Heart left ventricle (tissue), 16 donors: ENCODE measurements around the gene CTNNAL1. TPM values are rescaled to one million over a fixed set of nuclear protein-coding genes. Genes with fewer than 3 reads are reported as not detected.
"Not testable (repeated sequence)": the region's sequence is repeated elsewhere in the genome, so short reads cannot be mapped to it uniquely, and the experiment has no call there.

ENCODE experiments used
- ATAC-seq, 4 donors: fragments of 200-7000 bp; cut with Tn5 transposase; one replicate each; pipeline ENCODE4 v1.9.1; 2020 to 2022; ENCODE audit warnings: moderate library complexity in 4 of 4, mild to moderate bottlenecking in 3 of 4, moderate number of reproducible peaks in 1 of 4
- DNase-seq, 5 donors: peaks; one replicate each; pipeline ENCODE4 v3.0.0-alpha.2; 2020
- H3K27ac ChIP-seq, 12 donors: fragments of 200-600 bp; sonication (generic) in 4 of 12; one replicate each; pipeline versions ENCODE4 v1.5.0 to v1.8.0; 2016 to 2022; ENCODE audit warnings: mild to moderate bottlenecking in 2 of 12
- H3K27me3 ChIP-seq, 9 donors: fragments of 200-600 bp; sonication (generic) in 2 of 9; one replicate each; pipeline versions ENCODE4 v1.5.1 to v1.8.0; 2016 to 2022; ENCODE audit warnings: mild to moderate bottlenecking in 3 of 9
- H3K36me3 ChIP-seq, 9 donors: fragments of 200-600 bp; sonication (generic) in 2 of 9; one replicate each; pipeline versions ENCODE4 v1.5.0 to v1.8.0; 2018 to 2022; ENCODE audit warnings: mild to moderate bottlenecking in 2 of 9
- H3K4me1 ChIP-seq, 12 donors: fragments of 200-600 bp; sonication (generic) in 4 of 12; one replicate each; pipeline versions ENCODE4 v1.5.0 to v1.8.0; 2016 to 2022; ENCODE audit warnings: mild to moderate bottlenecking in 3 of 12
- H3K4me3 ChIP-seq, 12 donors: fragments of 200-600 bp; sonication (generic) in 4 of 12; one replicate each; pipeline versions ENCODE4 v1.5.0 to v1.8.0; 2017 to 2022; ENCODE audit warnings: mild to moderate bottlenecking in 9 of 12, moderate library complexity in 4 of 12
- H3K9me3 ChIP-seq, 12 donors: fragments of 200-600 bp; sonication (generic) in 4 of 12; one replicate each; pipeline versions ENCODE4 v1.5.0 to v1.8.0; 2016 to 2022; ENCODE audit warnings: mild to moderate bottlenecking in 1 of 12
- POLR2A ChIP-seq, 2 donors: fragments of 450-650 bp; IDR thresholded peaks; one replicate each; pipeline ENCODE4 v1.6.1; 2017; ENCODE audit warnings: antibody characterized with exemption in 2 of 2, mild to moderate bottlenecking in 2 of 2, moderate library complexity in 2 of 2
- WGBS, 4 donors: extraction: QIAGEN DNeasy Blood & Tissue Kit in 2 of 4; methylation state at CpG; one replicate each; pipeline versions ENCODE4 v1.1.5 to v1.1.7; 2013 to 2018; 5-methylcytosine and 5-hydroxymethylcytosine counted together
- intact Hi-C, 10 donors: fragments of 100-400 bp; cut with DNase I; formaldehyde crosslinking; loops; one replicate each; pipeline versions ENCODE4 v1.11.1 to v1.14.2; 2022
- microRNA counts, 2 donors: library from miRNA; unstranded; fragments of <30 nt; microRNA quantifications; one replicate each; lab custom pipeline; 2016
- microRNA-seq, 4 donors: library from miRNA; unstranded; fragments of <30 nt; microRNA quantifications; one replicate each; pipeline versions ENCODE4 to v1.2.0, GENCODE V29; 2017 to 2020
- polyA plus RNA-seq, 2 donors: library from polyadenylated mRNA; stranded (reverse); fragments of 200-250 nt; gene quantifications; one replicate each; pipeline ENCODE4 v1.2.3, GENCODE V29; 2013
- total RNA-seq, 9 donors: library from RNA; depleted of rRNA in 2 of 9; stranded (reverse); fragments of >200 nt in 2 of 9; fragmentation: NEBNext Ultra II Directional in 3 of 9; extraction: Animal tissue kit (Norgen Biotek cat#: 25700) in 3 of 9; gene quantifications; one replicate each; pipeline versions ENCODE4 v1.1.0 to v1.2.4, GENCODE V29; 2016 to 2023
- TF ChIP-seq, protein P1 (sequence below), 12 donors: fragments of 200-600 bp; sonication (generic) in 4 of 12; IDR thresholded peaks; one replicate each; pipeline versions ENCODE4 v1.5.0 to v1.8.0; 2018 to 2022; ENCODE audit warnings: antibody characterized with exemption in 12 of 12, mild to moderate bottlenecking in 5 of 12
- donor health status: ischemic (EF 13 %, LVEDD 7.1; RV severe dilation, severe dysfunction).
- donor health status: healthy with polysubstance abuse.
- donor health status: DM: no; HTN: yes; CAD: no.
- donor health status: DM: no; HTN: no; CAD: no.
- donor health status: ischemic (EF 25% LVEDD 6.9; RV normal size, moderate dysfunction).
- donor health status: ischemic (EF 25% LVEDD 5.7; RV mildly dilated, moderate dysfunction).
- donor health status: healthy.
- donor health status: DM: yes; HTN: yes; CAD: no.
- donor health status: ischemic (EF 35%, LVEDD 5.7; RV mildly dilated, moderate dysfunction).
- donor health status: nonischemic (EF 11% LVEDD 7.7; RV severe dilation, severe dysfunction).
- donor health status: DM: yes; HTN: yes; CAD: no.
- donor health status: PGD.
- donor health status: ischemic (EF 29% LVEDD 5.4; RV normal size, mild dysfunction).
- donor health status: nonischemic (EF 23%, LVEDD 6.1; RV moderate dilation, normal function).

The CTNNAL1 gene
- total and polyA plus RNA-seq, 11 donors: 51.2 to 165 (median 62.7) TPM

DNA sequence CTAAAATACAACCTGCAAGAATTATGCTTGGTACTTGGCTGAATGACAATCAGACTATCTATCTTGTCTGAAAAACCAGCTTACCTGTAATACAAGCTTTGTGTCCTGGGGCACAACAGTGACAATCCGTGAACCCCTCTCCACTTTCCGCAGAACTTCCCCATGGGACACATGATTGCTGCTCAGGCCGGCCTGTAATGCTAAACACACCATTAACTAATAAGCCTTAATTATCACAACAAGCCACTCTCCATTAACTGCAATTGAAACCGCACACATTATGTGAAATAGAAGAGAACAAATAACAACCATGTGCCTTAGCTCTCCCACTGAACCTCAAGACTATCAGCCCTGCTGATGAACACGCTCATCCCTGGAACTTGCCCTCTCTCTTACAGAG, 113.1 kb downstream of the CTNNAL1 start:
- no peaks in the 10 kb centered on the region for H3K4me1 ChIP-seq
- peaks cover 0 to 98% (median 96%) of the 10 kb centered on the region in 9 donors for H3K36me3 ChIP-seq
- intact Hi-C loops: no loop called here
- ATAC-seq: no peak
- no peak overlapping the region for H3K27ac ChIP-seq
- H3K27me3 ChIP-seq: no peaks in the 10 kb centered on the region
- no peaks in the 10 kb centered on the region for H3K9me3 ChIP-seq
- TF ChIP-seq, protein P1, sequence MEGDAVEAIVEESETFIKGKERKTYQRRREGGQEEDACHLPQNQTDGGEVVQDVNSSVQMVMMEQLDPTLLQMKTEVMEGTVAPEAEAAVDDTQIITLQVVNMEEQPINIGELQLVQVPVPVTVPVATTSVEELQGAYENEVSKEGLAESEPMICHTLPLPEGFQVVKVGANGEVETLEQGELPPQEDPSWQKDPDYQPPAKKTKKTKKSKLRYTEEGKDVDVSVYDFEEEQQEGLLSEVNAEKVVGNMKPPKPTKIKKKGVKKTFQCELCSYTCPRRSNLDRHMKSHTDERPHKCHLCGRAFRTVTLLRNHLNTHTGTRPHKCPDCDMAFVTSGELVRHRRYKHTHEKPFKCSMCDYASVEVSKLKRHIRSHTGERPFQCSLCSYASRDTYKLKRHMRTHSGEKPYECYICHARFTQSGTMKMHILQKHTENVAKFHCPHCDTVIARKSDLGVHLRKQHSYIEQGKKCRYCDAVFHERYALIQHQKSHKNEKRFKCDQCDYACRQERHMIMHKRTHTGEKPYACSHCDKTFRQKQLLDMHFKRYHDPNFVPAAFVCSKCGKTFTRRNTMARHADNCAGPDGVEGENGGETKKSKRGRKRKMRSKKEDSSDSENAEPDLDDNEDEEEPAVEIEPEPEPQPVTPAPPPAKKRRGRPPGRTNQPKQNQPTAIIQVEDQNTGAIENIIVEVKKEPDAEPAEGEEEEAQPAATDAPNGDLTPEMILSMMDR (IDR thresholded peaks at IDR 0.05): no peak
- TF ChIP-seq POLR2A (IDR thresholded peaks at IDR 0.05): no peak
- no peak for DNase-seq
- WGBS, 4 donors: 92 to 97% (median 95%) methylated on average over 5 of the region's 5 CpGs
- no peak overlapping the region for H3K4me3 ChIP-seq

DNA sequence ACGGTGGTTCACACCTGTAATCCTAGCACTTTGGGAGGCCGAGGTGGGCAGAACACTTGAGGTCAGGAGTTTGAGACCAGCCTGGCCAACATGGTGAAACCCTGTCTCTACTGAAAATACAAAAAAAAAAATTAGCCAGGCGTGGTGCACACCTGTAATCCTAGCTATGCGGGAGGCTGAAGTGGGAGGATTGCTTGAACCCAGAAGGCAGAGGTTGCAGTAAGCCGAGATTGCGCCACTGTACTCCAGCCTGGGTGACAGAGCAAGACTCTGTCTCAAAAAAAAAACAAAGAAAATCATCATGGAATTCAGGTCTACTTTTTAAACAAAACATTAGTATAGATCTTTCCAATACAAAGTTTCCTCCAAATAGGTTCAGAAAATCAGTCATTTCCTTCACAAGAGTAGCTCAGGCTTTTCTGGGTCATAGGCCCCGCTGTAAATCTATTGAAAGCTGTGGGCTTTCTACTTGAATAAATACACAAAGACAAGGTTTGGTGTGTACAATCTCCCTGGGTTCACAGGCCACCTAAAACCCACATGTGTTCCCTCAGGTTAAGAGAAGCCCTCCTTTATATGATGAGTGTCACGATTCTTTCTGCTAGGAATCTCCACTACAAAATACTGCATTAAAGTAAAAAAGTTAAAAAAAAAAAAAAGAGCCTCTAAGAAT, 114.1 kb downstream of the CTNNAL1 start:
- H3K4me1 ChIP-seq, H3K9me3 ChIP-seq, H3K27me3 ChIP-seq, ATAC-seq, H3K4me3 ChIP-seq, DNase-seq, H3K27ac ChIP-seq: not testable (repeated sequence)
- 95 to 97% (median 96%) methylated on average over 8 of the region's 8 CpGs for WGBS, 4 donors
- H3K36me3 ChIP-seq: peaks cover 0 to 98% (median 96%) of the 10 kb centered on the region in 9 donors
- intact Hi-C loops: loop anchor here in 1 of 10 donors (10.0 kb wide), 1 partner anchor 426 kb away; the partner anchor contains the start of gene EPB41L4B

DNA sequence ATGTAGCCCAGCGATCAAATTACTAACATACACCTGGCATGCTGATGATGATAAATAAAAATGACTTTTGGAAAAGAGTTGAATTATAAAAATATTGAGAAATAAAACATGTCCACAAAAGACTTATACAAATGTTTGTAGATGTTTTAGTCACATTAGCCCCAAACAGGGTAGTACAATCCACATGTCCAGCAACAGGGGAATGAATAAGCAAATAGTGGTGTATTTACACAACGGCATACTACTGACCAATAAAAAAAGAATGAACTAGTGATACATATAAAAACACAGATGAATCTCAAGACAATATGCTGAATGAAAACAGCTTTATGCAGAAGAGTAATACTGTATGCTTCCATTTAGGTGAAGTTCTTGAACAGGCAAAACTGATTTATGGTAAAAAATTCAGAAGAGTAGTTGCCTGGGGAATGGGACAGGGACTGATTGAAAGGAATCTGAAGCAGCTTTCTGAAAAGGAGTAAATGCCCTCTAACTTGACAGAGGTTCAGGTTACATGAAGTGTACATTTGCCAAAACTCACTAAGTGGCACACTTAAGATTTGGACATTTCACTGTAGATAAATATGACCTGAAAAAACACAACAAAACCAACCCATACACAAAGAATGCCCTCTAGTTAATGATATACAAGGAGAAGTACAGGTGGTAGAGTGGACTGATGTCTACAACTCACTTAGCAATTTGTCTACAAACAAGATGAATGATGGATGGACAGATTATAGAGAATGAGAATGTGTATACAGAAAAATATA, 115.8 kb downstream of the CTNNAL1 start:
- Histone ChIP-seq H3K9me3 (no peaks in the 10 kb centered on the region), H3K36me3 (peaks cover 0 to 98% (median 97%) of the 10 kb centered on the region in 9 donors), H3K27me3 (no peaks in the 10 kb centered on the region), H3K4me3 (no peak overlapping the region), H3K27ac (no peak overlapping the region), H3K4me1 (no peaks in the 10 kb centered on the region)
- ATAC-seq: no peak
- intact Hi-C loops: loop anchor here in 1 of 10 donors (10.0 kb wide), 1 partner anchor 427 kb away; the partner anchor contains the start of gene EPB41L4B
- 93 to 99% (median 97%) methylated on average over 2 of the region's 2 CpGs for WGBS, 4 donors
- DNase-seq: no peak
- TF ChIP-seq, protein P1 (IDR thresholded peaks at IDR 0.05): no peak
- no peak for TF ChIP-seq POLR2A (IDR thresholded peaks at IDR 0.05)

DNA sequence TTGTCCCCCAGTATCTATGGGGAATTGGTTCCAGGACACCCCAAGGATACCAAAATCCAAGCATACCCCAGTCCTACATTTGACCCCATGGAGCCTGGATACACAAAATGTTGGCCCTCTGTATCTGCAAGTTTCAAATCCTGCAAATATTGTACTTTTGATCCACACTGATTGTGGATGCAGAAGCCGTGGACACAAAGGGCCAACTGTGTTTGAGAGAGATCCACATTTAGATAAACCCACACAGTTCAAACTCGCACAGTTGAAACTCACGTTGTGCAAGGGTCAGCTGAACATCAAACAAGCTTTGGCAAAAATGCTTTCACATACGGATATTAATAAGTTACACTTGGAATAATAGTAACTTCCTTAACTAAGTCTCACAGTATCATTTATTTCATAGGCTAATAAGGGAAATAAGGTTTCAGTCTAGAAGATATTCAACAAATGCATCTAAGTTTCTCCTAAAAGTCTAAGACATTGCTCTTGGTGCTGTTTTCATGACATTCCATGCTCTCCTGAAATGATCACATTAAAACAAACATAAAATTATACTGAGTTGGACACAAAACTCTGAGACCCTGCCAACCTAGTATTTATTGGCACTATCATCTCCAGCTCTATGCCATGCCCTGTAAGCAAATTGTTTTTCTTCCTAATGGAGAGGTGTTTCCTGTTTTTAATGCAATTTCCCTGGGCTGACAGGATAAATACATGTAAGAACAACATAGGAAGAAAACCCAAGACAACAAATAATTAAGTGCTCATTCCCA, 118.9 kb downstream of the CTNNAL1 start:
- no peak for DNase-seq
- Histone ChIP-seq H3K4me3 (no peak overlapping the region), H3K4me1 (peaks cover 0 to 9% (median 0%) of the 10 kb centered on the region in 12 donors), H3K9me3 (no peaks in the 10 kb centered on the region), H3K27ac (no peak overlapping the region), H3K27me3 (no peaks in the 10 kb centered on the region), H3K36me3 (peaks cover 0 to 100% (median 98%) of the 10 kb centered on the region in 9 donors)
- intact Hi-C loops: loop anchor here in 1 of 10 donors (10.0 kb wide), 1 partner anchor 430 kb away; the partner anchor contains the start of gene EPB41L4B
- ATAC-seq: no peak
- TF ChIP-seq, protein P1 (IDR thresholded peaks at IDR 0.05): no peak
- no peak for TF ChIP-seq POLR2A (IDR thresholded peaks at IDR 0.05)
- WGBS, 4 donors: 89 to 94% (median 93%) methylated on average over 4 of the region's 4 CpGs

MicroRNA genes within 50 kb of the gene (microRNA counts, 767-probe panel; counts per million panel counts)
- 2,187 to 2,371 counts per million in 2 donors for microRNA hsa-miR-32-5p (lab: Ali Mortazavi, UCI)

Small RNA genes lying within 50 kb of the gene (microRNA-seq; reads per million reads assigned to microRNA genes)
- 110 to 153 (median 144) reads per million in 4 donors for gene MIR32

Other genes starting within 250 kb of the CTNNAL1 start
- not detected for gene ACTL7B, start 157.5 kb downstream of the CTNNAL1 start, total RNA-seq
- not detected for gene ACTL7B, start 157.5 kb downstream of the CTNNAL1 start, polyA plus RNA-seq
- gene ACTL7A, start 151.2 kb downstream of the CTNNAL1 start, total RNA-seq: not detected
- not detected for gene ACTL7A, start 151.2 kb downstream of the CTNNAL1 start, polyA plus RNA-seq
- 10 to 100 TPM; 12.4 to 32.0 (median 21.1) TPM for gene ELP1, start 79.4 kb downstream of the CTNNAL1 start, total RNA-seq
- 10 to 100 TPM in 1 of 2 donors, 1 to 10 TPM in 1; 7.8 to 17.7 TPM for gene ELP1, start 79.4 kb downstream of the CTNNAL1 start, polyA plus RNA-seq
- 10 to 100 TPM in 7 of 9 donors, 1 to 10 TPM in 2; 8.2 to 17.0 (median 12.9) TPM for gene ABITRAM, start 79.1 kb downstream of the CTNNAL1 start, total RNA-seq
- gene ABITRAM, start 79.1 kb downstream of the CTNNAL1 start, polyA plus RNA-seq: 10 to 100 TPM; 12.9 to 15.6 TPM
- gene TMEM245, start 106.4 kb upstream of the CTNNAL1 start, total RNA-seq: 100 to 1,000 TPM in 5 of 9 donors, 10 to 100 TPM in 4; 84.4 to 174 (median 103) TPM
- 10 to 100 TPM; 16.7 to 79.7 TPM for gene TMEM245, start 106.4 kb upstream of the CTNNAL1 start, polyA plus RNA-seq
- gene FRRS1L, start 153.8 kb upstream of the CTNNAL1 start, total RNA-seq: 1 to 10 TPM in 7 of 9 donors, under 1 TPM in 2; 0.42 to 2.5 (median 1.8) TPM
- gene FRRS1L, start 153.8 kb upstream of the CTNNAL1 start, polyA plus RNA-seq: under 1 TPM; 0.04 to 0.08 TPM